G401 (cell line): Measurements from ENCODE around the gene VPS26A. TPM values are rescaled to one million over a fixed set of nuclear protein-coding genes. Genes with fewer than 3 reads are reported as not detected.
A peak's percentile ranks its signal among the peaks of the same experiment; 100 is the strongest.
"Not testable (repeated sequence)": the region's sequence is repeated elsewhere in the genome, so short reads cannot be mapped to it uniquely, and the experiment has no call there.

Experiments
- DNase-seq: peaks from one replicate; pipeline ENCODE4 v3.0.0-alpha.2; 2015; ENCODE audit warnings: low spot score
- in situ Hi-C: cut with HindIII; loops from 2 replicates; pipeline ENCODE4 v1.10.0; 2016; ENCODE audit warnings: low sequenced_read_pairs, mixed read lengths
- total RNA-seq: library from RNA; depleted of rRNA; stranded (reverse); fragments of >200 nt; shearing (Covaris generic); gene quantifications from 2 replicates; pipeline ENCODE4 v1.2.3, GENCODE V29; 2014

Gene VPS26A
- total RNA-seq, 1 experiment from 2014 or later = 29.7 TPM

DNA sequence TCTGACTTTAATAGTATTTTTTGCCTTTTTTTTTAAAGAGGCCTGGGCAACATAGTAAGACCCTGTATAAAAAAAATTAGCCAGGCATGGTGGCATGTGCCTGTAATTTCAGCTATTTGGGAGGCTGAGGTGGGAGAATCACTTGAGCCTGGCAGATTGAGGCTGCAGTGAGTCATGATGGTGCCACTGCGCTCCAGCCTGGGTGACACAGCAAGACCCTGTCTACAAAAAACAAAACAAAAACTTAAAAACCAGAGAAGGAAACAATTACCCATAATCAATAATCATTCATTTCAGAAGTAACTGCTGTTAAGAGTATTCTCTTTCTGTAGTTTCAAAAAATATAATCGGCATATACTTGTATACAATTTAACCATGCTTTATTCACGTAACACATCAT, 28.0 kb downstream of the VPS26A start:
- in situ Hi-C loops = no loop called here

DNA sequence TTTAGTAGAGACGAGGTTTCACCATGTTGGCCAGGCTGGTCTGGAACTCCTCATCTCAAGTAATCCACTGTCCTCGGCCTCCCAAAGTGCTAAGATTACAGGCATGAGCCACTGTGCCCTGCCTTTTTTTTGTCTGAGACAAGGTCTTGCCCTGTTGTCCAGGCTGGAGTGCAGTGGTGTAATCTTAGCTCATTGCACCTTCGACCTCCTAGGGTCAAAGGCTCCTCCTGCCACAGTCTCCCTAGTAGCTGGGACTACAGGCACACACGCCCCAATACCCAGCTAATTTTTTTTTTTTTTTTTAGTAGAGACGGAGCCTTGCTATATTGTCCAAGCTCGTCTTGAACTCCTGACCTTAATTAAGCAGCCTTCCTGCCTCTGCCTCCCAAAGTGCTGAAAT, 29.2 kb downstream of the VPS26A start:
- in situ Hi-C loops = no loop called here

More for the DNA sequence above, 28.0 kb downstream of the VPS26A start:
- no peak for DNase-seq

DNA sequence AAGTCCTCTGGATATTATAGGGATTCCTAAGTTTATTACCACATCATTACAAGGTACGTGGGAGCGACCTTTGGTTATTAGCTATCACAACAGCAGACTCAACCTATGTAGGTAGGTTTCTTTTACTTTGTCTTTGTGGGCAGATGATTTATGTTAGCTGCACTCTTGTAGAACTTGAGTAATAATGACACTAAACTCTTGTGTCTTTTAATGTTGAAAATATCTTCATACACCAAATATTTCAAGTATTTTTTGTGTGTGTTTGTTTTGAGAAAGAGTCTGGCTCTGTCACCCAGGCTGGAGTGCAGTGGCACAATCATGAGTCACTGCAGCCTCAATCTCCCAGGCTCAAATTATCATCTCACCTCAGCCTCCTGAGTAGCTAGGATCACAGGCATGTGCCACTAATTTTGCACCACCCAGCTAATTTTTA, 36.8 kb downstream of the VPS26A start:
- in situ Hi-C loops = no loop called here
- DNase-seq = no peak

More for the DNA sequence above, 29.2 kb downstream of the VPS26A start:
- no peak for DNase-seq

DNA sequence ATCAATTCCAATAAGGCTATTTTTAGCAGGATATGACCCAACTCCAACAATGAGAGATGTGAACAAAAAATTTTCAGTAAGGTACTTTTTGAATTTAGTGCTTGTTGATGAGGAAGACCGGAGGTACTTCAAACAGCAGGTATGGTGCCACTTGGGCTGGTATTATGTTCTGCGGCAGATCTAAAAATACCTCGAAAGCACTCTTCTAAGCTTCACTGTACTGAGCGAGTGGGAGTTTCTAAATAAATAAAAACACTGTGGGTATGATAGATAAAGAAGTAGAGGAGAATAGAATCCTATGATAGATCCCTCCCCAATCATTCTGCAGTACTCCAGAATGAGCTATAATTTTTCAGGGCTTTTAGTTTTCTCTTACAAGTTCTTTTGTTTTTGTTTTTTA, 44.5 kb downstream of the VPS26A start:
- no peak for DNase-seq
- in situ Hi-C loops = no loop called here

- DNase-seq = no peak
- in situ Hi-C loops = no loop called here
Measured at GRCh38 chr10:69172241-69172982, 48.4 kb downstream of the VPS26A start.

DNA sequence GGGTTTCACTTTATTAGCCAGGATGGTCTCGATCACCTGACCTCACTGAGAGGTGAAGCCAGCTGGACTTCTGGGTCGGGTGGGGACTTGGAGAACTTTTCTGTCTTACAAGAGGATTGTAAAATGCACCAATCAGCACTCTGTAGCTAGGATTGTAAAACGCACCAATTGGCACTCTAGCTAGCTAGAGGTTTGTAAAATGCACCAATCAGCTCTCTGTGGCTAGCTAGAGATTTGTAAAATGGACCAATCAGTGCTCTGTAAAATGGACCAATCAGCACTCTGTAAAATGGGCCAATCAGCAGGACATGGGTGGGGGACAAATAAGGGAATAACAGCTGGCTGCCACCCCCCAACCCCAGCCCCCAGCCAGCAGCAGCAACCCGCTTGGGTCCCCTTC, 51.3 kb downstream of the VPS26A start:
- in situ Hi-C loops, DNase-seq: not testable (repeated sequence)

- in situ Hi-C loops = no loop called here
- DNase-seq = no peak
Measured at GRCh38 chr10:69176823-69177222, 52.8 kb downstream of the VPS26A start.

DNA sequence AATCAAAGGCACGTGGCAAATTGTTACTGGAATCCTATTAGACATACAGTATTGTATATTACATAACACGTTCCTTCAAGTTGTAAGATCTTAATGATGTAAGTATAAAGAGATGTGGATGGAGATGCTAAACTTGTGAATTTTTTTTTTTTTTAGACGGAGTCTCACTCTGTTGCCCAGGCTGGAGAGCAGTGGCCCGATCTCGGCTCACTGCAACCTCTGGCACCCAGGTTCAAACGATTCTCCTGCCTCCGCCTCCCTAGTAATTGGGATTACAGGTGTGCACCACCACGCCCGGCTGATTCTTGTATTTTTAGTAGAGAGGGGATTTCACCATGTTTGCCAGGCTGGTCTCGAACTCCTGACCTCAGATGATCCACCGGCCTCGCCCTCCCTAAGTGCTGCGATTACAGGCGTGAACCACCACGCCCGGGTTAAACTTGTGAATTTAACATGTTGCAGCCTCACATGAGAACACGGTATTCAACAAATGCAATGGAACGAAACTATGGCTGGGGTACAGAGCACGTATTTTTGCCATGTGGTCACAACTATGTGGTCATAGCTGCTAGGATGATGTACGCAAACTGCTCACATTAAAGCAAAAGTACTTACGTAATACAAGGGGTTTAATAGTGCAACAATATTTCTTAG, 55.2 kb downstream of the VPS26A start:
- no peak for DNase-seq

DNA sequence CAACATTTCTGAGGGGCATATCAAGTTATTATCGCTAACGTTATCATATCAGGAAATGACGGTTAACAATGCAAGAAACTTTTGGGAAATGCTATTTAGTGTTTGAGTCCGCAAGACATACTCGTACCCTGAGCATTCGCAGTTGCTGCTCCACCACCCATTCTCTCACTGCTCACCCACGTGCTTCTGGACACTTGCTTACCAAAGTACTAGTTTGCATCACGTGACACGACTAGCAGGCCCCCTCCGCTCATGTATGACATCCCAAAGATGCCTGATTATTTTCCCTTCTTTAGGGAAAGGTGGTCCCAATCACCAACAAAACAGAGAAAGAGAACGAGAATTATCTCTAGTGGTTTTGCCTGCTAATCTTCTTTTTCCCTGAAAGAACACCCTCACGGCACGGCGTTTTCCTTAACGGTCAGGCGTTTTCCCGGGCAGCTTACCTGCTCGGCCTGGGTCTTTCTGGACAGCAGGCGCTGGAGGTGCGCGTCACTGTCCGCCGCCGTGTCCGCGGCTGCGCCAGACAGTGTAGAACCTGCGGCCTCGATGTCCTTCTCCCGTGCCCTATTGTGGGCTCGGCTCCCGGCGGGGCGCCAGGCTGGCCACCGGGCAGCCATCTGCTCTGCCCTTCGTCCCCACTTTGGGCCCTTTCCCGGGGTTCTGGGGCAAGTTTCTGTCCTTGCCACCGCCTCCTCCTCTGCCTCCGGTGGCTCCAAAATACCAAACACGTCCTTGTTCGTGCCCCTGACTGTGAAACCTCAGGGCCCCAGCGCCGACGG, 56.0 kb downstream of the VPS26A start, which contains the start of gene SUPV3L1:
SUPV3L1 (plus strand) TSS at position 492 of the 782 bp plus-strand sequence; CDS start at position 550, 58 bp downstream.
- DNase-seq = peak; percentile 98
- in situ Hi-C loops = no loop called here

More for the DNA sequence above, 55.2 kb downstream of the VPS26A start:
- in situ Hi-C loops = no loop called here

- no peak for DNase-seq
- in situ Hi-C loops = no loop called here
Measured at GRCh38 chr10:69180525-69181204, 56.7 kb downstream of the VPS26A start.

- no peak for DNase-seq
- in situ Hi-C loops = no loop called here
Measured at GRCh38 chr10:69181433-69181832, 57.5 kb downstream of the VPS26A start.

- no peak for DNase-seq
- in situ Hi-C loops = no loop called here
Measured at GRCh38 chr10:69182005-69182404, 58.0 kb downstream of the VPS26A start.

- DNase-seq = no peak
- in situ Hi-C loops = no loop called here
Measured at GRCh38 chr10:69186524-69186923, 62.5 kb downstream of the VPS26A start.

DNA sequence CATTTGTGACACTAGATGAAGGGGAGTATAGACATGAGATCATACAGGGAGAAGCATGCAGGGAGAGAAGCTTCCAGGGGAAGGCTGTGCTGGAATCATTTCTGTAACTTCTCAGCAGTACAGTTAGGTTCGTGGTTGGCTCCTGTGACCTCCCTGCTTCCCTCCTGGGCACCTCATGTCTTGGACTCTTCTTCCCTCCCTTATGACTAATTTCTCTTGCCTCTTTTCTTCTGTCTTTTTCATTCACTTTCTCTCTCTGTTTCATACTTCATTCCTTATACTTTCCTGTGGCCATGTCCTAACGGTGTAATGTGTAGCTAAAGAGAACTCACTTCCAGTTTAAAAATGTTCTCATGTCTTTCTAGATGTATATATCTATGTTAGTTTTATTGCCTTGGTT, 77.1 kb downstream of the VPS26A start:
- in situ Hi-C loops = no loop called here
- no peak for DNase-seq

DNA sequence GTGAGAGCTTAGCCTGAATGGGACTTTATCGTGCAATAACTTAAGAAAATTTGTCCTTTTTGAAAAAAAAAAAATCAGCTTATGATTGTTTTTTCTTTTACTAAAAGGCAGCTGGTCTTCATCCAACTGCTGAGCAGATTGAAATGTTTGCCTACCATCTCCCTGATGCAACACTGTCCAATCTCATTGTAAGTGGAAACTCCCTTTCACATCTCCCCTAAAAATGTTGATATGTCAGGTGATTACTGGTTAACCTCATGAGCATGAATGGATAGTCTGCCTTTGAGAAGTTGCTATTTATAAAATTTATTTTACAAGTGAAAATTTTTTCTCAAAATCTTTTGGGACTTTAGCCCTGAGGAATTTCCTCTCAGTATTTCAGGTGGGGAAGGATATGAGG, 78.4 kb downstream of the VPS26A start:
- no peak for DNase-seq
- in situ Hi-C loops = no loop called here

- no peak for DNase-seq
- in situ Hi-C loops = no loop called here
Measured at GRCh38 chr10:69208761-69209160, 84.8 kb downstream of the VPS26A start.

- DNase-seq = no peak
- in situ Hi-C loops = no loop called here
Measured at GRCh38 chr10:69209787-69210484, 86.0 kb downstream of the VPS26A start.

DNA sequence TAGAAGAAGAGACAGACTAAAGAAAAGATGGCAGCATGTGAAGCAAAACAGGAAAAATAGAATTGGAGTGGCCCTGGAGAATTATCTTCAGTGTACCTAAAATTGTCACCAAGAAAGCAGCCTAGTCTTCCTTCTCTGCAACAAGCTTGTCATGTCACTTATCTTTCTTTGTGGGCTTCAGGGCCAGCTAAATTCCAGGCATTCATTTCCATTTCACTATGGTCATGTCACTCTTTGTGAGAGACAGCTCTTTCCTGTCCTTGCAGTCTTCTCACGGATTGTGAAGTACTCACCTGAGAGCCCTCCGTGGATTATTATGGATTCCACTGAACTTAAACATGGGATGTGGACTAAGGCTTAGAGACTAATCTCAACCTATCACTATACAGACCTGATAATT, 87.1 kb downstream of the VPS26A start:
- in situ Hi-C loops = no loop called here
- DNase-seq = no peak

DNA sequence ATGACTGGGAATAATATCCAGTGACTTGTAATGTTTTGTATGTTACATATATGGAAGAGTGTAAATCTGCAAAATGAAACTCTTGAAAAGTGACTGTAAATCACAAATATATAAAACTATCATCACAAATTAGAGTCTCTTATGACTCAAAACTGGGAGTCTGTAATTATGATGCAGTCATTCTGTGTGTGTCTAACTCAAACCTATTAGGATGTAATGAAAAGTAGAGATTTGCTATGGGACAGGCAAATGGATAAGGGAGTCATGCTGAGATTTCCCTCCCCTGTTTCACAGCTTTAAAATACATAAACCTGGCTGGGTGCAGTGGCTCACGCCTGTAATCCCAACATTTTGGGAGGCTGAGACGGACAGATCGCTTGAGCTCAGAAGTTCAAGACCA, 87.5 kb downstream of the VPS26A start:
- in situ Hi-C loops = no loop called here

More for the DNA sequence above, 87.5 kb downstream of the VPS26A start:
- no peak for DNase-seq
